Loucy (cell line): Measurements from ENCODE around the gene AGPAT3.

Experiments used
- EZH2phosphoT487 ChIP-seq: fragments of 200-600 bp; IDR thresholded peaks from 2 replicates; pipeline ENCODE4 v1.6.1; 2018; ENCODE audit warnings: antibody characterized with exemption, mild to moderate bottlenecking, moderate library complexity, borderline replicate concordance
- TF ChIP-seq, protein P1 (sequence below): fragments of 200-600 bp; sonication (generic); conservative IDR thresholded peaks from 2 replicates; pipeline ENCODE4 v1.5.1; 2014; ENCODE audit warnings: mild to moderate bottlenecking, antibody characterized with exemption, low read length

DNA sequence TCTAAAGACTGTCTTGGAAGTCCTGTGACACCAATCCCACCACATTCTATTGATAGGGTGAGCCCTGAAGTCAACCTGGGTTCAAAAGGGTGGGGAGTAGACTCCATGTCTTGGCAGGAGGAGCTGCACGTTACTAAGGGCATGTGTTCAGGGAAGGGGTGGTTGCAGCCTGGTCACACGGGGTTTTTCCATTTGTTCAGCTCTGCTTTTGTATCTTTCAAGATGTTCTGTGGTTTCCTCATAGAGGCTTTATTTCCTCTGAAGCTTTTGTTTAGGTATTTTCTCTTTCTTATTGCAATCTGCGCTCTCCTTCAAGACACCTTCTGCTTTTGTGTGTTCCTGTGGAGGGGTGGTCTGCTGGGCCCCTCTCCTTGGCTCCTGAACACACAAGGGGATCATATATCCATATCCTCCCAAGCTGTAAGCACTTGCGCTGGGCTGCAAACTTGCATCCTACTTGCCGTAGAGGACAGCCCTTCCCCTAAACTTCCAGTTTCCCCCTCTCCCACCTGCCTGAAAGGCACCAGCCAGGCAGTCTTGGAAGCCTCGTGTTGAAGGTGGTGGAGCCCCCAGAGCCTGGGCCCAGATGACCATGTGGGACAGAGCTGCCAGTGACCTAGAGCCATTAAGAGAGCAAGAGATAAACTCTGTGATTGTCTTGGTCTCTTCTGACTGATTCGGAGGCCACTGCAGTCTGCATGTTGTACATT is 84.6 kb downstream of the AGPAT3 start:
- TF ChIP-seq, protein P1, sequence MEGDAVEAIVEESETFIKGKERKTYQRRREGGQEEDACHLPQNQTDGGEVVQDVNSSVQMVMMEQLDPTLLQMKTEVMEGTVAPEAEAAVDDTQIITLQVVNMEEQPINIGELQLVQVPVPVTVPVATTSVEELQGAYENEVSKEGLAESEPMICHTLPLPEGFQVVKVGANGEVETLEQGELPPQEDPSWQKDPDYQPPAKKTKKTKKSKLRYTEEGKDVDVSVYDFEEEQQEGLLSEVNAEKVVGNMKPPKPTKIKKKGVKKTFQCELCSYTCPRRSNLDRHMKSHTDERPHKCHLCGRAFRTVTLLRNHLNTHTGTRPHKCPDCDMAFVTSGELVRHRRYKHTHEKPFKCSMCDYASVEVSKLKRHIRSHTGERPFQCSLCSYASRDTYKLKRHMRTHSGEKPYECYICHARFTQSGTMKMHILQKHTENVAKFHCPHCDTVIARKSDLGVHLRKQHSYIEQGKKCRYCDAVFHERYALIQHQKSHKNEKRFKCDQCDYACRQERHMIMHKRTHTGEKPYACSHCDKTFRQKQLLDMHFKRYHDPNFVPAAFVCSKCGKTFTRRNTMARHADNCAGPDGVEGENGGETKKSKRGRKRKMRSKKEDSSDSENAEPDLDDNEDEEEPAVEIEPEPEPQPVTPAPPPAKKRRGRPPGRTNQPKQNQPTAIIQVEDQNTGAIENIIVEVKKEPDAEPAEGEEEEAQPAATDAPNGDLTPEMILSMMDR: no peak
- TF ChIP-seq EZH2phosphoT487: no peak
